HepG2 (cell line): ENCODE data around the gene CUL7. TPM values are rescaled to one million over a fixed set of nuclear protein-coding genes. Genes with fewer than 3 reads are reported as not detected.

ENCODE experiments used
- AFF4 ChIP-seq: sonication (generic); formaldehyde crosslinking; IDR thresholded peaks from 2 replicates; pipeline ENCODE4 v1.4.0; 2020; ENCODE audit warnings: missing genetic modification reagents
- BRD4 ChIP-seq: sonication (generic); formaldehyde crosslinking; IDR thresholded peaks from 2 replicates; pipeline ENCODE4 v1.4.0; 2020; ENCODE audit warnings: missing genetic modification reagents
- CCDC6 ChIP-seq: sonication (generic); formaldehyde crosslinking; IDR thresholded peaks from 2 replicates; pipeline ENCODE4 v1.8.1; 2022; ENCODE audit warnings: mild to moderate bottlenecking, missing genetic modification reagents, moderate library complexity
- NFATC3 ChIP-seq: sonication (generic); formaldehyde crosslinking; IDR thresholded peaks from 2 replicates; pipeline ENCODE4 v1.5.1; 2020; ENCODE audit warnings: mild to moderate bottlenecking, missing genetic modification reagents
- NFKBIZ ChIP-seq: IDR thresholded peaks from 2 replicates; pipeline ENCODE4 v1.6.1; 2018; ENCODE audit warnings: missing genetic modification reagents, missing compliant biosample characterization
- PBX3 ChIP-seq: sonication (generic); formaldehyde crosslinking; IDR thresholded peaks from 2 replicates; pipeline ENCODE4 v1.8.1; 2023; ENCODE audit warnings: missing genetic modification reagents, inconsistent platforms, borderline replicate concordance
- PHF20 ChIP-seq: sonication (generic); formaldehyde crosslinking; IDR thresholded peaks from 2 replicates; pipeline ENCODE4 v1.5.0; 2020; ENCODE audit warnings: mild to moderate bottlenecking, missing genetic modification reagents
- PHF21A ChIP-seq: sonication (generic); formaldehyde crosslinking; IDR thresholded peaks from 2 replicates; pipeline ENCODE4 v1.5.0; 2020; ENCODE audit warnings: mild to moderate bottlenecking, missing genetic modification reagents
- PRPF4 ChIP-seq: fragments of 200-400 bp; formaldehyde crosslinking; IDR thresholded peaks from 2 replicates; pipeline ENCODE4 v1.6.1; 2016; ENCODE audit warnings: low read length, low read depth; ENCODE audit not compliant: poor library complexity, severe bottlenecking
- TMF1 ChIP-seq: sonication (generic); formaldehyde crosslinking; IDR thresholded peaks from 2 replicates; pipeline ENCODE4 v1.8.1; 2022; ENCODE audit warnings: low read depth, missing genetic modification reagents
- ZC3H4 ChIP-seq: sonication (generic); formaldehyde crosslinking; IDR thresholded peaks from 2 replicates; pipeline ENCODE4 v1.4.0; 2020; ENCODE audit warnings: missing genetic modification reagents, borderline replicate concordance
- ZNF253 ChIP-seq: sonication (generic); formaldehyde crosslinking; IDR thresholded peaks from 2 replicates; pipeline ENCODE4 v1.8.0; 2022; ENCODE audit warnings: mild to moderate bottlenecking, missing genetic modification reagents, borderline replicate concordance
- ZNF280D ChIP-seq: sonication (generic); formaldehyde crosslinking; IDR thresholded peaks from 2 replicates; pipeline ENCODE4 v1.5.1; 2020; ENCODE audit warnings: mild to moderate bottlenecking, missing genetic modification reagents
- ZNF335 ChIP-seq: sonication (generic); formaldehyde crosslinking; IDR thresholded peaks from 2 replicates; pipeline ENCODE4 v1.4.0; 2020; ENCODE audit warnings: missing genetic modification reagents
- ZNF34 ChIP-seq: sonication (generic); formaldehyde crosslinking; IDR thresholded peaks from 2 replicates; pipeline ENCODE4 v1.4.0; 2020; ENCODE audit warnings: mild to moderate bottlenecking, missing genetic modification reagents, borderline replicate concordance
- ZNF546 ChIP-seq: sonication (generic); formaldehyde crosslinking; conservative IDR thresholded peaks from 2 replicates; pipeline ENCODE4 v1.8.1; 2023; ENCODE audit warnings: mild to moderate bottlenecking, missing genetic modification reagents
- ZNF616 ChIP-seq: sonication (generic); formaldehyde crosslinking; IDR thresholded peaks from 2 replicates; pipeline ENCODE4 v1.5.0; 2020; ENCODE audit warnings: low read depth, mild to moderate bottlenecking, missing genetic modification reagents
- ZNF691 ChIP-seq: sonication (generic); formaldehyde crosslinking; IDR thresholded peaks from 2 replicates; pipeline ENCODE4 v1.4.0; 2020; ENCODE audit warnings: missing genetic modification reagents, low read depth, mild to moderate bottlenecking, borderline replicate concordance
- ZNF746 ChIP-seq: sonication (generic); formaldehyde crosslinking; IDR thresholded peaks from 2 replicates; pipeline ENCODE4 v1.8.0; 2022; ENCODE audit warnings: mild to moderate bottlenecking, missing genetic modification reagents
- ZNF761 ChIP-seq: sonication (generic); formaldehyde crosslinking; conservative IDR thresholded peaks from 2 replicates; pipeline ENCODE4 v1.4.0; 2020; ENCODE audit warnings: mild to moderate bottlenecking, missing genetic modification reagents
- ZNF768 ChIP-seq: sonication (generic); formaldehyde crosslinking; IDR thresholded peaks from 2 replicates; pipeline ENCODE4 v1.4.0; 2020; ENCODE audit warnings: missing genetic modification reagents
- polyA plus RNA-seq, 8 experiments: library from polyadenylated mRNA; depleted of rRNA in 3 of 8; stranded (reverse) in 7 of 8; unstranded in 1 of 8; fragments of >200 nt; fragmentation: Illumina TruSeq in 4 of 8; extraction: Trizol in 4 of 8; gene quantifications; 2 replicates each; pipeline versions ENCODE4 v1.2.1 to v1.2.3, GENCODE V29; 2011 to 2016; ENCODE audit warnings: low read depth in 4 of 8, missing spikeins in 1 of 8, mixed read lengths in 1 of 8; ENCODE audit not compliant: insufficient read depth in 1 of 8
- total RNA-seq, 5 experiments: library from RNA; depleted of rRNA; stranded (reverse); fragments of >200 nt; fragmentation: Illumina TruSeq; extraction: Trizol; gene quantifications; 2 replicates each; pipeline ENCODE4 v1.2.3, GENCODE V29; 2016; ENCODE audit warnings: low read depth in 1 of 5

Gene CUL7
- total and polyA plus RNA-seq, 2 of the 13 experiments (the other 11 are each of a cell fraction or from before 2014, with no cell fraction given) = 32.0 to 60.7 TPM

- TF ChIP-seq AFF4 (CRISPR knock-in tag) (peak; percentile 71; the same call in 1 of the 2 replicates), PRPF4 (no peak), ZNF616 (0 out of 2 replicates have a peak, but pooled peaks have one; percentile 60), ZC3H4 (peak; percentile 81), PHF20 (CRISPR knock-in tag) (peak; percentile 91), NFKBIZ (peak; percentile 69; the same call in 1 of the 2 replicates), BRD4 (peak; percentile 93; the same call in 1 of the 2 replicates), ZNF761 (peak; percentile 87), ZNF768 (CRISPR knock-in tag) (peak; percentile 85), TMF1 (CRISPR knock-in tag) (no peak; the same call in 1 of the 2 replicates), ZNF253 (CRISPR knock-in tag) (no peak), ZNF691 (peak; percentile 98), PHF21A (CRISPR knock-in tag) (no peak; the same call in 1 of the 2 replicates), ZNF746 (CRISPR knock-in tag) (peak; percentile 83), CCDC6 (CRISPR knock-in tag) (peak; percentile 97), PBX3 (no peak), ZNF335 (CRISPR knock-in tag) (peak; percentile 46; the same call in 1 of the 2 replicates), ZNF546 (CRISPR knock-in tag) (peak; percentile 88; the same call in 1 of the 2 replicates), ZNF34 (CRISPR knock-in tag) (peak; percentile 95), ZNF280D (peak; percentile 86), NFATC3 (CRISPR knock-in tag) (no peak)
Measured at GRCh38 chr6:43053545-43054205, at the start of gene CUL7 (continued).
